Activated CD4-positive, CD25-positive, alpha-beta regulatory T cell treated with anti-CD3 and anti-CD28 coated beads, Interleukin-2, amount 50 U/mL, for 16 hours (primary cell): ENCODE data around the gene LRRC74B.
"Not testable (repeated sequence)": the region's sequence is repeated elsewhere in the genome, so short reads cannot be mapped to it uniquely, and the experiment has no call there.

ENCODE experiments used
- DNase-seq: peaks from one replicate; pipeline ENCODE4 v3.0.0-alpha.2; 2020; ENCODE audit warnings: low read depth, low spot score

The LRRC74B gene

GRCh38 chr22:21054046-21054713 is 8.4 kb downstream of the LRRC74B start:
- DNase-seq: no peak

- no peak for DNase-seq
Observed at GRCh38 chr22:21054714-21055563, 9.2 kb downstream of the LRRC74B start.

- no peak for DNase-seq
Observed at GRCh38 chr22:21055564-21055834, 9.8 kb downstream of the LRRC74B start.

GRCh38 chr22:21055880-21056319 is 10.2 kb downstream of the LRRC74B start:
- DNase-seq: no peak

- DNase-seq: not testable (repeated sequence)
Observed at GRCh38 chr22:21060363-21060762, 14.6 kb downstream of the LRRC74B start.

- not testable (repeated sequence) for DNase-seq
Observed at GRCh38 chr22:21061660-21062321, 16.0 kb downstream of the LRRC74B start.

- not testable (repeated sequence) for DNase-seq
Observed at GRCh38 chr22:21064425-21064824, 18.7 kb downstream of the LRRC74B start.

GRCh38 chr22:21064917-21065864 is 19.4 kb downstream of the LRRC74B start:
- no peak for DNase-seq

- no peak for DNase-seq
Observed at GRCh38 chr22:21067075-21067900, 21.5 kb downstream of the LRRC74B start.

- DNase-seq: no peak
Observed at GRCh38 chr22:21067901-21068680, 22.3 kb downstream of the LRRC74B start.

- DNase-seq: no peak
Observed at GRCh38 chr22:21068681-21069276, 23.0 kb downstream of the LRRC74B start.

GRCh38 chr22:21069375-21069774 is 23.6 kb downstream of the LRRC74B start:
- no peak for DNase-seq

GRCh38 chr22:21070690-21071615 is 25.2 kb downstream of the LRRC74B start:
- no peak for DNase-seq

GRCh38 chr22:21071796-21072195 is 26.1 kb downstream of the LRRC74B start:
- not testable (repeated sequence) for DNase-seq

GRCh38 chr22:21073023-21073422 is 27.3 kb downstream of the LRRC74B start:
- DNase-seq: no peak

- DNase-seq: no peak
Observed at GRCh38 chr22:21073482-21073881, 27.7 kb downstream of the LRRC74B start.

- DNase-seq: no peak
Observed at GRCh38 chr22:21074102-21074715, 28.5 kb downstream of the LRRC74B start.
